ENCODE results near the gene PHACTR2. TPM values are rescaled to one million over a fixed set of nuclear protein-coding genes. Genes with fewer than 3 reads are reported as not detected.
A peak's percentile ranks its signal among the peaks of the same experiment; 100 is the strongest.

PHACTR2 gene
- total RNA-seq, 4 donors from 2014 or later: 25.4 to 31.8 (median 26.1) TPM

GRCh38 chr6:143773506-143774150, 95.9 kb downstream of the PHACTR2 start:
- peaks cover 0 to 18% of the 10 kb centered on the region in 2 donors for H3K36me3 ChIP-seq
- H3K27me3 ChIP-seq: no peaks in the 10 kb centered on the region
- no peaks in the 10 kb centered on the region for H3K9me3 ChIP-seq
- no peak for TF ChIP-seq POLR2A (IDR thresholded peaks at IDR 0.05)
- TF ChIP-seq, protein P1, sequence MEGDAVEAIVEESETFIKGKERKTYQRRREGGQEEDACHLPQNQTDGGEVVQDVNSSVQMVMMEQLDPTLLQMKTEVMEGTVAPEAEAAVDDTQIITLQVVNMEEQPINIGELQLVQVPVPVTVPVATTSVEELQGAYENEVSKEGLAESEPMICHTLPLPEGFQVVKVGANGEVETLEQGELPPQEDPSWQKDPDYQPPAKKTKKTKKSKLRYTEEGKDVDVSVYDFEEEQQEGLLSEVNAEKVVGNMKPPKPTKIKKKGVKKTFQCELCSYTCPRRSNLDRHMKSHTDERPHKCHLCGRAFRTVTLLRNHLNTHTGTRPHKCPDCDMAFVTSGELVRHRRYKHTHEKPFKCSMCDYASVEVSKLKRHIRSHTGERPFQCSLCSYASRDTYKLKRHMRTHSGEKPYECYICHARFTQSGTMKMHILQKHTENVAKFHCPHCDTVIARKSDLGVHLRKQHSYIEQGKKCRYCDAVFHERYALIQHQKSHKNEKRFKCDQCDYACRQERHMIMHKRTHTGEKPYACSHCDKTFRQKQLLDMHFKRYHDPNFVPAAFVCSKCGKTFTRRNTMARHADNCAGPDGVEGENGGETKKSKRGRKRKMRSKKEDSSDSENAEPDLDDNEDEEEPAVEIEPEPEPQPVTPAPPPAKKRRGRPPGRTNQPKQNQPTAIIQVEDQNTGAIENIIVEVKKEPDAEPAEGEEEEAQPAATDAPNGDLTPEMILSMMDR (IDR thresholded peaks at IDR 0.05 in 4 of 5, conservative IDR thresholded peaks at IDR 0.05 in 1 of 5): no peak
- peak overlapping the region in 3 of 4 donors; percentile 28 to 55 (median 41) for H3K27ac ChIP-seq
- in situ Hi-C loops (cut with MboI; ENCODE audit: low sequenced_read_pairs in 4 of 4) (no loop called here), intact Hi-C loops (cut with DNase I; ENCODE audit: low total_unique reads) (no loop called here)
- ATAC-seq (peak; percentile 21 to 41), DNase-seq (no peak)
- peaks cover 13 to 31% of the 10 kb centered on the region in 2 donors for H3K4me1 ChIP-seq
- H3K4me3 ChIP-seq: no peak overlapping the region

DNA sequence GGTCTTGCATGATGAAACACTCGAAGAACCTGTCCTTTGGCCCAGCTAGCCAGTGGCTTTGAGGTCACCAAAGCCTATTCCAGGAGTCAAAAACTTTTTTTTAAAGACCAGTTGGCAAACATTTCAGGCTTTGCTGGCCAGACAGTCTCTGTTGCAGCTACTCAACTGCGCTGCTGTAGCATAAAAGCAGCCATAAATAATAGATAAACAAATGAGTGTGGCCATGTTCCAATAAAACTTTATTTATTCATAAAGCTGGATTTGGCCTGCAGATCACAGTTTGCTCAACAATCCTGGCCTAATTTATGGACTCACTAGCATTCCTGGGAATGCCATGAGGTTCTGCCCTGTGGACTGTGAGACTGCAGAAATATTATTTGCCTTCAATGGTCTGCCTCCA, 96.6 kb downstream of the PHACTR2 start:
- ATAC-seq: peak; percentile 44 to 58
- Histone ChIP-seq H3K36me3 (peaks cover 0 to 18% of the 10 kb centered on the region in 2 donors), H3K4me1 (peaks cover 13 to 31% of the 10 kb centered on the region in 2 donors), H3K27ac (peak overlapping the region in 3 of 4 donors; percentile 8 to 41 (median 28)), H3K4me3 (no peak overlapping the region), H3K9me3 (no peaks in the 10 kb centered on the region), H3K27me3 (no peaks in the 10 kb centered on the region)
- no peak for TF ChIP-seq POLR2A (IDR thresholded peaks at IDR 0.05)
- TF ChIP-seq, protein P1 (IDR thresholded peaks at IDR 0.05 in 4 of 5, conservative IDR thresholded peaks at IDR 0.05 in 1 of 5): no peak
- in situ Hi-C loops (cut with MboI; ENCODE audit: low sequenced_read_pairs in 4 of 4): no loop called here
- peak in 1 of 2 donors; percentile 17 for DNase-seq
- intact Hi-C loops (cut with DNase I; ENCODE audit: low total_unique reads): no loop called here

DNA sequence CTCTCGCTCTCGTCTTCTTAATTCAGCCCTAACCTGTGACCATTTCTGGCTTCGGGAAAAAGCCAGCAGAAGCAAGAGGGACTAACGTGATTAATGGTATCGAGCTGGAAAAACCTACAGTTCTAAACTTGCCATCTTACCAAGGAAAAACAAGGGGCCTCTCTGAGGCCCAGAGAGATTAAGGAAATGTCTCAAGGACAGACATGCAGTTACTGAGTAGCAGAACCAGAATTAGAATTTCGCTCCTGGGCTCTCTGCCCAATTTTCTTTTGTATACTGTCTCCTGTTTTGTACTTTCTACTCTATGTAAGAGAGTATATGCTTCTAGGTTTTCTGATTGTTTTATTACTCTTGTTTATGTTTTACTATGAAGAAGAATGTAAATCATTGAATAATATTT, 97.6 kb downstream of the PHACTR2 start:
- DNase-seq: no peak
- Histone ChIP-seq H3K4me1 (peaks cover 13 to 31% of the 10 kb centered on the region in 2 donors), H3K36me3 (peaks cover 0 to 22% of the 10 kb centered on the region in 2 donors), H3K9me3 (no peaks in the 10 kb centered on the region), H3K27me3 (no peaks in the 10 kb centered on the region), H3K4me3 (no peak overlapping the region), H3K27ac (no peak overlapping the region)
- intact Hi-C loops (cut with DNase I; ENCODE audit: low total_unique reads) (no loop called here), in situ Hi-C loops (cut with MboI; ENCODE audit: low sequenced_read_pairs in 4 of 4) (no loop called here)
- no peak for ATAC-seq
- TF ChIP-seq, protein P1 (IDR thresholded peaks at IDR 0.05 in 4 of 5, conservative IDR thresholded peaks at IDR 0.05 in 1 of 5): no peak
- TF ChIP-seq POLR2A (IDR thresholded peaks at IDR 0.05): no peak

- in situ Hi-C loops (cut with MboI; ENCODE audit: low sequenced_read_pairs in 4 of 4) (no loop called here), intact Hi-C loops (cut with DNase I; ENCODE audit: low total_unique reads) (no loop called here)
- no peak overlapping the region for H3K27ac ChIP-seq
- TF ChIP-seq, protein P1 (IDR thresholded peaks at IDR 0.05 in 4 of 5, conservative IDR thresholded peaks at IDR 0.05 in 1 of 5): no peak
- no peak for TF ChIP-seq POLR2A (IDR thresholded peaks at IDR 0.05)
- H3K4me1 ChIP-seq: peaks cover 11 to 19% of the 10 kb centered on the region in 2 donors
- no peak overlapping the region for H3K4me3 ChIP-seq
- H3K27me3 ChIP-seq: no peaks in the 10 kb centered on the region
- DNase-seq (no peak), ATAC-seq (no peak)
- peaks cover 0 to 27% of the 10 kb centered on the region in 2 donors for H3K36me3 ChIP-seq
- no peaks in the 10 kb centered on the region for H3K9me3 ChIP-seq
These were observed 101.2 kb downstream of the PHACTR2 start for GRCh38 chr6:143778926-143779325.
